GM12875 (cell line): ENCODE results near the gene ATXN2.
A peak's percentile ranks its signal among the peaks of the same experiment; 100 is the strongest.

Experiments
- H3K4me3 ChIP-seq: one replicate; pipeline ENCODE4 v1.5.1; 2011; ENCODE audit warnings: low read depth, low read length, control low read depth
- CTCF ChIP-seq: IDR thresholded peaks from 2 replicates; pipeline ENCODE4 v1.5.1; 2011; ENCODE audit warnings: low read depth, mild to moderate bottlenecking, control low read depth, inconsistent platforms, low read length, moderate library complexity, borderline replicate concordance; ENCODE audit not compliant: insufficient read depth

Gene ATXN2

GRCh38 chr12:111437816-111438454, 161.2 kb downstream of the ATXN2 start:
- no peak overlapping the region for H3K4me3 ChIP-seq
- TF ChIP-seq CTCF, result no peak

GRCh38 chr12:111436811-111437210, 162.3 kb downstream of the ATXN2 start:
- no peak overlapping the region for H3K4me3 ChIP-seq
- no peak for TF ChIP-seq CTCF

- H3K4me3 ChIP-seq, result no peak overlapping the region
- no peak for TF ChIP-seq CTCF
Observed at GRCh38 chr12:111436266-111436665, 162.8 kb downstream of the ATXN2 start.

- no peak for TF ChIP-seq CTCF
- H3K4me3 ChIP-seq, result no peak overlapping the region
Observed at GRCh38 chr12:111435661-111436201, 163.4 kb downstream of the ATXN2 start.

GRCh38 chr12:111434680-111435338, 164.3 kb downstream of the ATXN2 start:
- peak overlapping the region; percentile 8 for H3K4me3 ChIP-seq
- TF ChIP-seq CTCF, result no peak

- no peak for TF ChIP-seq CTCF
- H3K4me3 ChIP-seq, result no peak overlapping the region
Observed at GRCh38 chr12:111434049-111434448, 165.1 kb downstream of the ATXN2 start.

- no peak for TF ChIP-seq CTCF
- no peak overlapping the region for H3K4me3 ChIP-seq
Observed at GRCh38 chr12:111431772-111432171, 167.3 kb downstream of the ATXN2 start.
